Activated CD8-positive, alpha-beta T cell treated with anti-CD3 and anti-CD28 coated beads for 36 hours (primary cell): ENCODE results near the gene RYK. TPM values are rescaled to one million over a fixed set of nuclear protein-coding genes. Genes with fewer than 3 reads are reported as not detected.

ENCODE experiments used
- ATAC-seq: fragments of 200-7000 bp; cut with Tn5 transposase; one replicate; pipeline ENCODE4 v1.10.0; 2021; ENCODE audit warnings: mild to moderate bottlenecking, moderate library complexity
- CTCF ChIA-PET: fragments of 350-600 bp; sonication (Branson Sonifier 250); formaldehyde crosslinking; loops from one replicate; lab custom pipeline; 2021; ENCODE audit warnings: antibody characterized with exemption; lab: Charles Lee
- POLR2A ChIA-PET: fragments of 350-600 bp; sonication (Branson Sonifier 250); formaldehyde crosslinking; loops from one replicate; lab custom pipeline; 2021; ENCODE audit warnings: antibody characterized with exemption; lab: Charles Lee
- DNase-seq: peaks from one replicate; pipeline ENCODE4 v3.0.0-alpha.2; 2020
- H3K27ac Mint-ChIP-seq: one replicate; pipeline ENCODE4 v1.8.0; 2021; ENCODE audit warnings: mild to moderate bottlenecking, mixed read lengths
- H3K27me3 Mint-ChIP-seq: one replicate; pipeline ENCODE4 v1.8.0; 2021; ENCODE audit warnings: mixed read lengths
- H3K36me3 Mint-ChIP-seq: one replicate; pipeline ENCODE4 v1.8.0; 2021; ENCODE audit warnings: low read depth, mixed read lengths
- H3K4me1 Mint-ChIP-seq: one replicate; pipeline ENCODE4 v1.8.0; 2021; ENCODE audit warnings: low read depth, mixed read lengths
- H3K4me3 Mint-ChIP-seq: one replicate; pipeline ENCODE4 v1.8.0; 2021; ENCODE audit warnings: mild to moderate bottlenecking, moderate library complexity, mixed read lengths
- H3K9me3 Mint-ChIP-seq: one replicate; pipeline ENCODE4 v1.8.0; 2021; ENCODE audit warnings: mixed read lengths
- intact Hi-C: fragments of 100-400 bp; cut with micrococcal nuclease; formaldehyde crosslinking; loops from one replicate; pipeline ENCODE4 v1.10.0; 2022
- total RNA-seq, 2 experiments: library from RNA; stranded (reverse); gene quantifications; one replicate each; pipeline ENCODE4 v1.2.3, GENCODE V29; 2021
- TF ChIP-seq, protein P1 (sequence below): fragments of 200-600 bp; IDR thresholded peaks from one replicate; pipeline ENCODE4 v1.8.0; 2022; ENCODE audit warnings: antibody characterized with exemption, mild to moderate bottlenecking

RYK gene
- total RNA-seq, 2 experiments from 2014 or later: 19.8 to 21.9 TPM

DNA sequence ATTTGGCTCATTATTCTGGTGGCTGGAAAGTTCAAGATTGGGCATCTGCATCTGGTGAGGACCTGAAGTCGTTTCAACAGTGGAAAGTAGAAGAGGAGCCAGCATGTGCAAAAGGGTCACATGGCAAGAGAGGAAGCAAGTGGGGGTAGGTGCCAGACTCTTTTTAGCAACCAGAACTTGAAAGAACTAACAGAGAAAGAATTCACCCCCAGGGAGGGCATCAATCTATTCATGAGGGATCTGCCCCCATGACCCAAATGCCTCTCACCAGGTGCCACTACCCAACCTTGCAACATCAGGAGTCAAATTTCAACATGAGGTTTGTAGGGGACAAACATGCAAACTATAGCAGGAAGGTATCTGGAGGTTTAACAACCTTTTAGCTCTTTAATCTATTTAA is 10.3 kb upstream of the RYK start:
- H3K9me3 Mint-ChIP-seq: no peaks in the 10 kb centered on the region
- ATAC-seq: no peak
- peaks cover 22% of the 10 kb centered on the region for H3K4me1 Mint-ChIP-seq
- ChIA-PET CTCF (interaction anchor here (1.8 to 2.0 kb wide), 2 partner anchors 16 to 48 kb away, joined by 7 to 15 read pairs; no protein-coding TSS in a partner anchor), POLR2A (no interaction called here)
- no peak overlapping the region for H3K4me3 Mint-ChIP-seq
- TF ChIP-seq, protein P1, sequence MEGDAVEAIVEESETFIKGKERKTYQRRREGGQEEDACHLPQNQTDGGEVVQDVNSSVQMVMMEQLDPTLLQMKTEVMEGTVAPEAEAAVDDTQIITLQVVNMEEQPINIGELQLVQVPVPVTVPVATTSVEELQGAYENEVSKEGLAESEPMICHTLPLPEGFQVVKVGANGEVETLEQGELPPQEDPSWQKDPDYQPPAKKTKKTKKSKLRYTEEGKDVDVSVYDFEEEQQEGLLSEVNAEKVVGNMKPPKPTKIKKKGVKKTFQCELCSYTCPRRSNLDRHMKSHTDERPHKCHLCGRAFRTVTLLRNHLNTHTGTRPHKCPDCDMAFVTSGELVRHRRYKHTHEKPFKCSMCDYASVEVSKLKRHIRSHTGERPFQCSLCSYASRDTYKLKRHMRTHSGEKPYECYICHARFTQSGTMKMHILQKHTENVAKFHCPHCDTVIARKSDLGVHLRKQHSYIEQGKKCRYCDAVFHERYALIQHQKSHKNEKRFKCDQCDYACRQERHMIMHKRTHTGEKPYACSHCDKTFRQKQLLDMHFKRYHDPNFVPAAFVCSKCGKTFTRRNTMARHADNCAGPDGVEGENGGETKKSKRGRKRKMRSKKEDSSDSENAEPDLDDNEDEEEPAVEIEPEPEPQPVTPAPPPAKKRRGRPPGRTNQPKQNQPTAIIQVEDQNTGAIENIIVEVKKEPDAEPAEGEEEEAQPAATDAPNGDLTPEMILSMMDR: no peak
- no peaks in the 10 kb centered on the region for H3K36me3 Mint-ChIP-seq
- DNase-seq: no peak
- H3K27me3 Mint-ChIP-seq: peaks cover 24% of the 10 kb centered on the region
- H3K27ac Mint-ChIP-seq: no peak overlapping the region
- intact Hi-C loops: no loop called here

DNA sequence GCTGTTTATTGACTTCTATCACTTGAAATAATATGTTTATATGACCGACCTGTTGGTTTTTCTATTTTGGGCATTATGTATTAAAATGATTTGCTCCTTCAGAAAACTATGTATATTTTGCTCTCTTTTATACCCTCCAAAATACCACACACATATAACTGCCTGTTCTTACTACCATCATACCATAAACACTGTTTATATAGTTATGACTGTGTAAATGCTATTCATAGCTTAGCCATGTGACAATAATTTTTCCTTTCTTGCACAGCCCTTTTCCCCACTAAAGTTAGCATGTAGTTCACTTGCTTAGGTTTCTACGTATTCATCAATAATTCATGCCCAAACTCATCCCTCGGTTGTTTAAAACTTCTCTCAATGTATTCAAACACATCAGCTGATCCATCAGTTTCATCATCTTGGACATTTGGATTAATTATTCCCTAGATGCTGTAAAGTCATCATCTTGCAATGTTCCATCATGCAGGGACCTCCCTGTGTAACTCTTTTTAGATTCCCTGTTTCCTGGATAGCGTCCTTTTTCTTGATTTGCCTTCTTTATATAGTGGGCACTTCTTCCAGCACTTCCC is 8.2 kb upstream of the RYK start:
- intact Hi-C loops: no loop called here
- DNase-seq: no peak
- TF ChIP-seq, protein P1: no peak
- Mint-ChIP-seq H3K27me3 (peaks cover 25% of the 10 kb centered on the region), H3K36me3 (no peaks in the 10 kb centered on the region), H3K4me3 (no peak overlapping the region), H3K9me3 (no peaks in the 10 kb centered on the region), H3K4me1 (peaks cover 28% of the 10 kb centered on the region), H3K27ac (no peak overlapping the region)
- ATAC-seq: no peak
- POLR2A ChIA-PET: no interaction called here
- CTCF ChIA-PET: interaction anchor here (1.0 to 1.6 kb wide), 2 partner anchors 33 to 218 kb away, joined by 3 to 4 read pairs; no protein-coding TSS in a partner anchor

DNA sequence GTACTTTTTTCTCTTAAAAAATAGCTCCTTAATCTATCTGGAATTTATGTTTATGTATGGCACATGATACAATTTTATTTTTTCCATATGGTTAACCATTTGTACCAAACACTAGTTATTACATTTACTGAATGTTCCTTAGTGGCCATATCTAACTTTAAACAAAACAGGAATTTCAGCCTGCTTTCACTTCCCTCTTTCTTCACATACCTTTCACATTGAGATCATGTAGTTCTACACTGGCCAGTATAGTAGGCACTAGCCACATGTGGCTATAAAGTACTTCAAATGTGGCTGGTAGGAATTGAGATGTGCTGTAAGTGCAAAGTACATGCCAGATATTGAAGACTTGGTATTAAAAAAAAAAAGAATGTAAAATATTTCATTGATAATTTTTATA is 4.7 kb upstream of the RYK start:
- Mint-ChIP-seq H3K9me3 (no peaks in the 10 kb centered on the region), H3K27ac (no peak overlapping the region), H3K27me3 (peaks cover 17% of the 10 kb centered on the region), H3K36me3 (no peaks in the 10 kb centered on the region), H3K4me3 (no peak overlapping the region), H3K4me1 (peaks cover 36% of the 10 kb centered on the region)
- no peak for ATAC-seq
- TF ChIP-seq, protein P1: no peak
- CTCF ChIA-PET: interaction anchor here (0.8 to 2.4 kb wide), 3 partner anchors 11 to 53 kb away, joined by 3 to 10 read pairs (median 4); no protein-coding TSS in a partner anchor
- intact Hi-C loops: no loop called here
- DNase-seq: no peak
- POLR2A ChIA-PET: no interaction called here

DNA sequence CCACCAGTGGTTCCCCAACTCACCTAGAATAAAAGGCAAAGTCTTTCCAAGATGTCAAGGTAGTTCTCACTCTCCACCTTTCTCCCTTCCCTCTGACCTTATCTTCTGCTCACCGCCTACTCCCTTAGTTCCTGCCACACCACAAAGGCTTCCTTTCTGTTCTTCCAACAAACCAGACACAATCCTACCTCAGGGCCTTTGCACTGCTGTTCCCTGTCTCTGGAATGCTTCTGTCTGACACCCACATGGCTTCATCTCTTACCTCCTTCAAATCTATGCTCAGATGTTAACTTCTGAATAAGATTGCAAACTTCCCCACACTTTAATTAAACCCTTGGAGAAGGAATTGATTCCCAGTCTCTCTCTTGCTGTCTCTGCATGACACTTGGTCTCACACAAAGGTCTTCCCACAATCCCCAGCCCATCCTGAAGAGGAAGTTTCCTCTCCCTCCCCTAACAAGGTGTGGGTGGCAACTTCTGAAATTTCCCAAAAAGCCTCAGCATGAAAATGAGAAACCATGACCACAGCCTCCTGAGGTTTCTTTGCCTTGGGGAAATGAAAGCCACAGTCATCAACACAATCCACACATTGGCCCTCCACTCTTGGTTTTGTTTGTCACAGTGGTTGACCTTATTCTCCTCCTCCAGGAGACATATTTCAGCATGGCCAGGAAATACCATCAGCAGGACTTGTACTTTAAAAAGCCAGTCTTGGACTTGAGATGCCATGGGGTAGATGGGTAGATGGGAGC is 3.0 kb upstream of the RYK start:
- POLR2A ChIA-PET: no interaction called here
- Mint-ChIP-seq H3K9me3 (no peaks in the 10 kb centered on the region), H3K4me1 (peaks cover 47% of the 10 kb centered on the region), H3K36me3 (no peaks in the 10 kb centered on the region), H3K27me3 (peaks cover 12% of the 10 kb centered on the region), H3K4me3 (no peak overlapping the region), H3K27ac (no peak overlapping the region)
- ATAC-seq: no peak
- TF ChIP-seq, protein P1: no peak
- CTCF ChIA-PET: interaction anchor here (2.4 kb wide), 1 partner anchor 41 kb away, joined by 10 read pairs; no protein-coding TSS in a partner anchor
- no peak for DNase-seq
- intact Hi-C loops: loop anchor here (5.0 kb wide), 1 partner anchor 39 kb away; no protein-coding TSS in a partner anchor
